AG09309 (cell line): ENCODE measurements around the gene SAPCD1.

Experiments used
- DNase-seq: peaks from one replicate; pipeline ENCODE4 v3.0.0-alpha.2; 2010; ENCODE audit warnings: low read depth
- H3K4me3 ChIP-seq: 2 replicates; pipeline ENCODE4 v1.5.1; 2011; ENCODE audit warnings: mild to moderate bottlenecking, low read depth, low read length, moderate library complexity; ENCODE audit not compliant: control insufficient read depth
- TF ChIP-seq, protein P1 (sequence below): IDR thresholded peaks from 2 replicates; pipeline ENCODE4 v1.5.1; 2011; ENCODE audit warnings: mild to moderate bottlenecking, low read depth, low read length, inconsistent platforms; ENCODE audit not compliant: insufficient read depth, control insufficient read depth; ENCODE audit errors: missing control alignments

Gene SAPCD1

DNA sequence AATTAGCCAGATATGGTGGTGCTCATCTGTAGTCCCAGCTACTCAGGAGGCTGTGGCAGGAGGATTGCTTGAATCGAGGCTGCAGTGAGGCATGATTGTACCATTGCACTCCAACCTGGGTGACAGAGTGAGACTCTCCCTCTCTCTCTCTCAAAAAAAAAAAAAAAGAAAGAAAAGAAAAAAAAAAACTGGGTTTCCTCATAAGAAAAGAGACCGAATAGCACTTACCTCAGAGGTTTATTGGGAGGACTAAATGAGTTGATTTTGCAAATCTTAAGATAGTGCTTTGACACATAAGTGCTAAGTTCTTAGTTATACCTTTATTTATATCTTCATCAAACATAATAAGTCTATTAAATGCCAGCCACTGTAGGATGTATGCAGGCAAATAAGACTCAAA lies 8.4 kb downstream of the SAPCD1 start:
- TF ChIP-seq, protein P1, sequence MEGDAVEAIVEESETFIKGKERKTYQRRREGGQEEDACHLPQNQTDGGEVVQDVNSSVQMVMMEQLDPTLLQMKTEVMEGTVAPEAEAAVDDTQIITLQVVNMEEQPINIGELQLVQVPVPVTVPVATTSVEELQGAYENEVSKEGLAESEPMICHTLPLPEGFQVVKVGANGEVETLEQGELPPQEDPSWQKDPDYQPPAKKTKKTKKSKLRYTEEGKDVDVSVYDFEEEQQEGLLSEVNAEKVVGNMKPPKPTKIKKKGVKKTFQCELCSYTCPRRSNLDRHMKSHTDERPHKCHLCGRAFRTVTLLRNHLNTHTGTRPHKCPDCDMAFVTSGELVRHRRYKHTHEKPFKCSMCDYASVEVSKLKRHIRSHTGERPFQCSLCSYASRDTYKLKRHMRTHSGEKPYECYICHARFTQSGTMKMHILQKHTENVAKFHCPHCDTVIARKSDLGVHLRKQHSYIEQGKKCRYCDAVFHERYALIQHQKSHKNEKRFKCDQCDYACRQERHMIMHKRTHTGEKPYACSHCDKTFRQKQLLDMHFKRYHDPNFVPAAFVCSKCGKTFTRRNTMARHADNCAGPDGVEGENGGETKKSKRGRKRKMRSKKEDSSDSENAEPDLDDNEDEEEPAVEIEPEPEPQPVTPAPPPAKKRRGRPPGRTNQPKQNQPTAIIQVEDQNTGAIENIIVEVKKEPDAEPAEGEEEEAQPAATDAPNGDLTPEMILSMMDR = no peak
- H3K4me3 ChIP-seq = no peak overlapping the region
- DNase-seq = no peak

DNA sequence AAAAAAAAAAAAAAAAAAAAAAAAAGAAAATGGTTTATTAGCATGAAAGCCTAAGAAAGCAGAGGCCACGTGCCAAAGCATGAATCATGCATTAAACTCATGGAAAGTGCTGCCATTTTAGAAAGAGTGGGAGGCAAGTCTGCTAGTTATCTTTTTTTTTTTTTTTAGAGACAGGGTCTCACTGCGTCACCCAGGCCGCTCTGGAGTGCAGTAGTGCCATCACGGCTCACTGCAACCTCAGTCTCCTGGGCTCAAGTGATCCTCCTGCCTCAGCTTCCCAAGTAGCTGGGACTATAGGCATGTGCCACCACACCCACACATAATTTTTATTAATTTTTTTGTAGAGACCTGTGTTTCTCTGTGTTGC lies 9.5 kb downstream of the SAPCD1 start:
- DNase-seq = no peak
- TF ChIP-seq, protein P1 = no peak
- H3K4me3 ChIP-seq = no peak overlapping the region

DNA sequence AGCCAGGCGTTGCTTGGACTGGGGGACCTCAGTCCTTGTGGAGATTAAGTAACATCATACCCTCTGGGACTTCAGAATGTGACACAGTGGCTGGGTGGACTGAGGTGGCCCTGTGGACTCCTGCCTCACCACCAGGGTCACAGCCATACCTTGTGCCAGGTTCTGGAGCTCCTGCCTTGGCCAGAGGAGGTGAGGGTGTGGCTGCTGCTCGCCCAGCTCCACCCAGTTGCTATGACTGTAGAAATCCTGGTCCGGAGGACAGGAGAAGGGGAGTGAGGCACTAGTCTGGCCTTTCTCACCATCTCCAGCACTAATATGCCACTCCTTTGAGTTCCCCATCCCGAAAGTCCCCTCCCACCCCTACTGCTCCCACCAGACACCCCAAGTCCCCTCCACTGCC lies 12.7 kb downstream of the SAPCD1 start:
- TF ChIP-seq, protein P1 = no peak
- no peak overlapping the region for H3K4me3 ChIP-seq
- no peak for DNase-seq

DNA sequence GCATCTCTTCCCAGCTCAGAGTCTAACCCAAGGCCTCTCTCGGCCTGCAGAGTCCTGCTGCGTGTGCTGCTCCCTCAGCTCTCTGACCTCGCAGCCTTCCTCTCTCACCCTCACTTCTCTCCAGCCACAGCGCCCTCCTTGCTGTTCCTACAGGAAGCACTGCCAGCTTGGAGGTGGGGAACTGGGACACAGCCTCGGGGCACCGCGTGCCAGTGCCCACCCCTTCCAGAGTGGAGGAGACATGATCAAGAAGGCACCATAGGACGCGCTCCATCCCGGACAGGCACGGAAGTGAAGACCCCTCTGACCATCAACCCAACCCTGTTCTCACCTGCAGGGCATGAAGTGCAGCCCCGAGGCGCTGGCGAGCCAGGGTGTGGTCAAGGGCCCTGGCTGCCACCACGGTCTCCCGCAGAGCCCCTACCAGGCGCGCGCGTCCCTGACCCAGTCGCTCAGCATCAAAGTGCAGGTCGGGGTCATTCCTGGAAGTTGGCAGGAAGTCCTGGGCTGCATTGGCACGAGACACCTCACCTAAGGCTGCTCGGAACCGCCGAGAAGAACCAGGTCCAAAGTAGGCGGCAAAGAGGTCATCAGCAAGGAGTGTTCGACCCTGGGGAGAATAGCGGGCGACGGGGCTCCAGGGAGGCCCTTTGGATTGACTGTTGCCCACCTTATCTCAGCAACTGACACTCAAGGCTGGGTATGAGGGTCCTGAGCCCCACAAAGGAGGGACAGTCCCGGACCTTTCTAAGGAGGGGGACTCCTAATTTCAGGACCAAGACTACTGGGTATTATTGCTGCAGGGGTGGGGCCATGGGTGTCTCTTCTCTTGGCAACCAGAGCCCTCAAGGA lies 13.4 kb downstream of the SAPCD1 start:
- DNase-seq = no peak
- no peak overlapping the region for H3K4me3 ChIP-seq
- TF ChIP-seq, protein P1 = no peak

DNA sequence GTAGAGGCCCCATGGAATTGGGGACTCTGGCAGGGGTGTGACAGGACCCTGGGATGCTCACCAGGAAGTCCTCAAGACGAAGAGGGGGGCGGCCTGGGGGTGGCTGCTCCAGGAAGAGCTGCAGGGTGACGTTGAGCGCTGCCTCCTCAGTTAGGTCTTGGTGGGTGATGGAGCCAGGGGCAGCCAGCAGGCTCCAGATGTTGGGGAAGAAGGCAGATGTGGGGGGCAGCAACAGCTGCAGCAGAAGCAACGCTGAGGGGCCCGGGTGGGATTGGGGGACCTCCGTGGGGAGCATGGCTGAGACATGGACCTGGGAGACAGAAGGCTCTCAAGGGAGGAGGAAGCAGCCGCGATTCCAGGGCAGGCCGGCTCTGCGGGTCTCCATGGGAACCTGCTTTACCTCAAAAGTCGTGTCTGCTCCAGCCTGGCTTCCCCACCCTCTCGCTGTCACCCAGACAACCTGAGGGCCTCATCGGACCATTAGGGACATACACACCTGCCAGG lies 14.1 kb downstream of the SAPCD1 start:
- TF ChIP-seq, protein P1 = no peak
- no peak overlapping the region for H3K4me3 ChIP-seq
- DNase-seq = no peak

DNA sequence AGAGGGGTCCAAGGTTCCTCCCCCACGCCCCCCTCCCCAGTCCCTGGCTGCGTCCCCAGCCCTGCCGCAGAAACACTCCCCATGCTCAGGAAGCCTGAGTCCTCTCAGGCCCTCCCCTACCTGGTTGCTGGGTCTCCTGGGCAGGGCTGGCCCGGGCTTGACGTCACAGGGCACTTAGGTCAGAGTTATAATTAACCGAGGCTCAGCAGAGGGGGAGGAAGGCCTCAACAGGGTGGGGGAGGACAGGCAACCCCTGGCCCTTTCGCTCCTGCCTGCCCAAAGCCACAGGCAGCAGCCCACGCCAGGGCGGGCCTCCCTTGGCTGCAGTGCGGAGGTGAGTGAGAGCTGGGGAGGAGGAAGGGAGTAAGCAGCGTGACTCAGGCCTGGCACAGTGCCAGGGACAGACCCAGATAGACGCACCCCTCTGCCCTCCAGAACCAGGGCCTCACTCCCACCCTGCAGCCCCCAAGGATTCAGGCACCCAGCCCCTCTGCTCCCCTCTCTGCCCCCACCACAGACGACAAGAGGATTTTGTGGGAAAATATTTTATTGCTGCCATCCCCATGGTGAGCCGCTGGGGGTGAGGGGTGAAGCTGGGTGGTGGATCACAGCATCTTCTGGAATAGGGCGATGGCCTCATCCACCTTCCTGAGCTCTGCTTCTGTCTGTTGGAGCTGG lies 14.7 kb downstream of the SAPCD1 start, which contains the start of gene VWA7:
Gene VWA7 (minus strand): TSS at position 340 of the 678 bp plus-strand sequence. CDS start 549 bp downstream, outside the sequence.
- H3K4me3 ChIP-seq = no peak within 1 kb of the TSS
- TF ChIP-seq, protein P1 = no peak
- DNase-seq = no peak
